BJ (cell line): ENCODE measurements around the gene RGS12. TPM values are rescaled to one million over a fixed set of nuclear protein-coding genes. Genes with fewer than 3 reads are reported as not detected.

Source experiments
- CTCF ChIA-PET: fragments of 350-600 bp; formaldehyde crosslinking; extraction: SDS; loops from one replicate; lab custom pipeline; 2021; ENCODE audit warnings: antibody characterized with exemption, inconsistent platforms; lab: Yijun Ruan, JAX
- POLR2A ChIA-PET: fragments of 300-600 bp; sonication (Branson Sonifier 250); formaldehyde crosslinking; extraction: SDS; loops from one replicate; lab custom pipeline; 2021; ENCODE audit warnings: antibody characterized with exemption; lab: Charles Lee
- DNase-seq: peaks from one replicate; pipeline ENCODE4 v3.0.0-alpha.2; 2011; ENCODE audit warnings: low read depth
- H3K27me3 ChIP-seq: 2 replicates; pipeline ENCODE4 v1.6.0; 2011; ENCODE audit warnings: low read length; ENCODE audit not compliant: control insufficient read depth, insufficient read depth
- H3K36me3 ChIP-seq: 2 replicates; pipeline ENCODE4 v1.5.1; 2011; ENCODE audit warnings: low read length; ENCODE audit not compliant: control insufficient read depth, insufficient read depth
- H3K4me3 ChIP-seq: 2 replicates; pipeline ENCODE4 v1.5.1; 2011; ENCODE audit warnings: low read depth, mild to moderate bottlenecking, control low read depth, low read length
- CTCF ChIP-seq: IDR thresholded peaks from 2 replicates; pipeline ENCODE4 v1.5.1; 2011; ENCODE audit warnings: low read depth, mild to moderate bottlenecking, control low read depth, inconsistent platforms, low read length, moderate library complexity; ENCODE audit not compliant: insufficient read depth
- polyA plus RNA-seq: library from polyadenylated mRNA; depleted of rRNA; stranded (reverse); fragments of >200 nt; gene quantifications from 2 replicates; pipeline ENCODE4 v1.2.3, GENCODE V29; 2011

RGS12 gene
- polyA plus RNA-seq, 1 experiment, result 16.3 TPM

- Histone ChIP-seq H3K36me3 (no peaks in the 10 kb centered on the region; the same call in 1 of the 2 replicates), H3K4me3 (no peak overlapping the region), H3K27me3 (no peaks in the 10 kb centered on the region)
- CTCF ChIA-PET, result interaction anchor here (1.2 kb wide), 1 partner anchor 28 kb away, joined by 3 read pairs; no protein-coding TSS in a partner anchor
- no peak for TF ChIP-seq CTCF
- POLR2A ChIA-PET, result no interaction called here
- no peak for DNase-seq
Observed at GRCh38 chr4:3328814-3329663, 36.2 kb downstream of the RGS12 start.

GRCh38 chr4:3329887-3330286 is 37.1 kb downstream of the RGS12 start:
- no peak for TF ChIP-seq CTCF
- H3K27me3 ChIP-seq, result no peaks in the 10 kb centered on the region
- ChIA-PET CTCF (interaction anchor here (1.2 kb wide), 1 partner anchor 27 kb away, joined by 3 read pairs; no protein-coding TSS in a partner anchor), POLR2A (no interaction called here)
- no peak overlapping the region for H3K4me3 ChIP-seq
- no peaks in the 10 kb centered on the region; the same call in 1 of the 2 replicates for H3K36me3 ChIP-seq
- no peak for DNase-seq

- H3K4me3 ChIP-seq, result no peak overlapping the region
- no peak for TF ChIP-seq CTCF
- no peaks in the 10 kb centered on the region for H3K27me3 ChIP-seq
- no peaks in the 10 kb centered on the region; the same call in 1 of the 2 replicates for H3K36me3 ChIP-seq
- DNase-seq, result no peak
- ChIA-PET CTCF (no interaction called here), POLR2A (interaction anchor here (0.6 kb wide), 1 partner anchor 10 kb away, joined by 4 read pairs; no protein-coding TSS in a partner anchor)
Observed at GRCh38 chr4:3330707-3331106, 37.9 kb downstream of the RGS12 start.

GRCh38 chr4:3331511-3332394 is 38.9 kb downstream of the RGS12 start:
- no peaks in the 10 kb centered on the region; the same call in 1 of the 2 replicates for H3K36me3 ChIP-seq
- no peak for DNase-seq
- H3K27me3 ChIP-seq, result no peaks in the 10 kb centered on the region
- TF ChIP-seq CTCF, result no peak
- ChIA-PET CTCF (no interaction called here), POLR2A (no interaction called here)
- H3K4me3 ChIP-seq, result no peak overlapping the region
